Colonic mucosa (tissue), 4 donors: ENCODE data around the gene MUC5AC. TPM values are rescaled to one million over a fixed set of nuclear protein-coding genes. Genes with fewer than 3 reads are reported as not detected.
"Not testable (repeated sequence)": the region's sequence is repeated elsewhere in the genome, so short reads cannot be mapped to it uniquely, and the experiment has no call there.

Experiments used
- DNase-seq: peaks from one replicate; pipeline ENCODE4 v3.0.0-alpha.2; 2020
- H3K27ac ChIP-seq: fragments of 200-600 bp; one replicate; pipeline ENCODE4 v1.8.0; 2021
- H3K27me3 ChIP-seq: fragments of 200-600 bp; one replicate; pipeline ENCODE4 v1.8.0; 2021
- H3K36me3 ChIP-seq: fragments of 200-600 bp; one replicate; pipeline ENCODE4 v1.8.0; 2021
- H3K4me1 ChIP-seq: fragments of 200-600 bp; one replicate; pipeline ENCODE4 v1.8.0; 2021; ENCODE audit warnings: mild to moderate bottlenecking
- H3K4me3 ChIP-seq: fragments of 200-600 bp; one replicate; pipeline ENCODE4 v1.8.0; 2021
- H3K9ac ChIP-seq, 2 donors: one replicate each; pipeline ENCODE4 v1.7.0; 2013; ENCODE audit warnings: control low read depth in 2 of 2, low read depth in 2 of 2, low read length in 2 of 2
- H3K9me3 ChIP-seq: fragments of 200-600 bp; one replicate; pipeline ENCODE4 v1.8.0; 2021
- intact Hi-C: fragments of 100-400 bp; cut with DNase I; formaldehyde crosslinking; loops from one replicate; pipeline ENCODE4 v1.14.1; 2022
- total RNA-seq, 2 donors: library from RNA; stranded (reverse); fragmentation: NEBNext Ultra II Directional in 1 of 2; extraction: Animal tissue kit (Norgen Biotek cat#: 25700) in 1 of 2; gene quantifications; one replicate each; pipeline ENCODE4 v1.2.1, GENCODE V29; 2021
- TF ChIP-seq, protein P1 (sequence below): fragments of 200-600 bp; IDR thresholded peaks from one replicate; pipeline ENCODE4 v1.8.0; 2022; ENCODE audit warnings: antibody characterized with exemption, mild to moderate bottlenecking
- donor health status: healthy.
- donor health status: DM: no; HTN: no; CAD: no.
- donor health status: DM: no; HTN: no; CAD: no.

The MUC5AC gene
- total RNA-seq, 2 donors from 2014 or later, result 0.03 to 0.20 TPM

GRCh38 chr11:1171223-1171984 lies 13.7 kb downstream of the MUC5AC start:
- H3K9ac ChIP-seq, result no peak overlapping the region
- no peaks in the 10 kb centered on the region for H3K36me3 ChIP-seq
- no peak overlapping the region for H3K27ac ChIP-seq
- no peaks in the 10 kb centered on the region for H3K9me3 ChIP-seq
- H3K4me3 ChIP-seq, result no peak overlapping the region
- intact Hi-C loops, result no loop called here
- H3K27me3 ChIP-seq, result no peaks in the 10 kb centered on the region
- DNase-seq, result no peak
- no peaks in the 10 kb centered on the region for H3K4me1 ChIP-seq
- TF ChIP-seq, protein P1, sequence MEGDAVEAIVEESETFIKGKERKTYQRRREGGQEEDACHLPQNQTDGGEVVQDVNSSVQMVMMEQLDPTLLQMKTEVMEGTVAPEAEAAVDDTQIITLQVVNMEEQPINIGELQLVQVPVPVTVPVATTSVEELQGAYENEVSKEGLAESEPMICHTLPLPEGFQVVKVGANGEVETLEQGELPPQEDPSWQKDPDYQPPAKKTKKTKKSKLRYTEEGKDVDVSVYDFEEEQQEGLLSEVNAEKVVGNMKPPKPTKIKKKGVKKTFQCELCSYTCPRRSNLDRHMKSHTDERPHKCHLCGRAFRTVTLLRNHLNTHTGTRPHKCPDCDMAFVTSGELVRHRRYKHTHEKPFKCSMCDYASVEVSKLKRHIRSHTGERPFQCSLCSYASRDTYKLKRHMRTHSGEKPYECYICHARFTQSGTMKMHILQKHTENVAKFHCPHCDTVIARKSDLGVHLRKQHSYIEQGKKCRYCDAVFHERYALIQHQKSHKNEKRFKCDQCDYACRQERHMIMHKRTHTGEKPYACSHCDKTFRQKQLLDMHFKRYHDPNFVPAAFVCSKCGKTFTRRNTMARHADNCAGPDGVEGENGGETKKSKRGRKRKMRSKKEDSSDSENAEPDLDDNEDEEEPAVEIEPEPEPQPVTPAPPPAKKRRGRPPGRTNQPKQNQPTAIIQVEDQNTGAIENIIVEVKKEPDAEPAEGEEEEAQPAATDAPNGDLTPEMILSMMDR, result no peak

GRCh38 chr11:1171985-1172728 lies 14.4 kb downstream of the MUC5AC start:
- no peak for DNase-seq
- intact Hi-C loops, result no loop called here
- no peak overlapping the region for H3K9ac ChIP-seq
- no peaks in the 10 kb centered on the region for H3K9me3 ChIP-seq
- no peaks in the 10 kb centered on the region for H3K36me3 ChIP-seq
- H3K27me3 ChIP-seq, result no peaks in the 10 kb centered on the region
- H3K4me3 ChIP-seq, result no peak overlapping the region
- no peak overlapping the region for H3K27ac ChIP-seq
- TF ChIP-seq, protein P1, result no peak
- H3K4me1 ChIP-seq, result no peaks in the 10 kb centered on the region

DNA sequence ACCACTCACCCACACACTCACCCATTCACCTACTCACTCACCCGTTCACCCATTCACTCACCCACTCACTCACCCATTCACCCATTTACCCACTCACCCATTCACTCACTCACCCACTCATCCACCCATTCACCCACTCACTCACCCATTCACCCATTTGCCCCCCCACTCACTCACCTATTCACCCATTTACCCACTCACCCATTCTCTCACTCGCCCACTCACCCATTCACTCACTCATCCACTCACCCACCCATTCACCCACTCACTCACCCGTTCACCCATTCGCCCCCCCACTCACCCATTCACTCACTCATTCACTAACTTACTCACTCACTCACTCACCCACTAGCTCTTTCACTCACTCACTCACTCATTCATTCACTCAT lies 15.0 kb downstream of the MUC5AC start:
- no peak overlapping the region for H3K27ac ChIP-seq
- intact Hi-C loops, result no loop called here

DNA sequence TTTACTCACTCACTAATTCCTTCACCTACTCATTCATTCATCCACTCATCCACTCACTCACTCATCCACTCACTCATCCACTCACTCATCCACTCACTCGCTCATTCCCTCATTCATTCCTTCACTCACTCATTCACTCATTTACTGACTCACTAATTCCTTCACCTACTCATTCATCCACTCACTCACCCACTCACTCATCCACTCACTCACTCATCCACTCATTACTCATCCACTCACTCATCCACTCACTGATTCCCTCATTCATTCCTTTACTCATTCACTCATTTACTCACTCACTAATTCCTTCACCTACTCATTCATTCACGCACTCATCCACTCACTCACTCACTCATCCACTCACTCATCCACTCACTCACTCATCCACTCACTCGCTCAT lies 15.6 kb downstream of the MUC5AC start:
- DNase-seq, H3K9ac ChIP-seq, H3K27me3 ChIP-seq, intact Hi-C loops, H3K9me3 ChIP-seq, H3K4me3 ChIP-seq, H3K27ac ChIP-seq, H3K4me1 ChIP-seq, H3K36me3 ChIP-seq: not testable (repeated sequence)

More for the DNA sequence above, 15.0 kb downstream of the MUC5AC start:
- Histone ChIP-seq H3K27me3 (no peaks in the 10 kb centered on the region), H3K9me3 (no peaks in the 10 kb centered on the region), H3K36me3 (no peaks in the 10 kb centered on the region), H3K9ac (no peak overlapping the region), H3K4me3 (no peak overlapping the region), H3K4me1 (no peaks in the 10 kb centered on the region)
- TF ChIP-seq, protein P1, result no peak
- no peak for DNase-seq

DNA sequence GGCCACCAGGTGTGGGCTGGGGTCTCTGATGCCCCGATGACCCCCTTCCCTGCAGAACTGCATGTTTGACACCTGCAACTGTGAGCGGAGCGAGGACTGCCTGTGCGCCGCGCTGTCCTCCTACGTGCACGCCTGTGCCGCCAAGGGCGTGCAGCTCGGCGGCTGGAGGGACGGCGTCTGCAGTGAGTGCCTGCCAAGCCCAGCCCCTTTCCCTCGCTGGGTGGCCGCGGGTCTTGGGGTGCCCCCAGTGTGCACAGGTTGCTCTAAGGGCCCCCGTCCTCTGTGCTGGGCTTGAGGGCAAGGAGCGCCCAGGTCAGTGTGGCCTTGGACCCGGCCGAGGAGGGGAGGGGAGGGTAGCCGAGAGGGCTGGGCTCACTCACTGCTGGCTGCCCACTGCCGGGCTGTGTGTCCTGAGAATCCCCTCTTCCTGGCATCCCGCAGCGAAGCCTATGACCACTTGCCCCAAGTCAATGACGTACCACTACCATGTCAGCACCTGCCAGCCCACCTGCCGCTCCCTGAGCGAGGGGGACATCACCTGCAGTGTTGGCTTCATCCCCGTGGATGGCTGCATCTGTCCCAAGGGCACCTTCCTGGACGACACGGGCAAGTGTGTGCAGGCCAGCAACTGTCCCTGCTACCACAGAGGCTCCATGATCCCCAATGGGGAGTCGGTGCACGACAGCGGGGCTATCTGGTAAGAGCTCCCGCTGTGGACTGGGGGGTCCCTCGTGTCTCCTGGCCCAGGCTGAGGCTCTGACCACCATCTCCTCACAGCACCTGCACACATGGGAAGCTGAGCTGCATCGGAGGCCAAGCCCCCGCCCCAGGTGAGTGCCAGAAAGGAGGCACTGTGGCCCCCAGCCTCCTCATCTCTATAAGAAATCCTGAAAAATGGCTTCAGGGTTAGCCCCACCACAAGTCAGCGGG lies 17.0 kb downstream of the MUC5AC start:
- no peaks in the 10 kb centered on the region for H3K27me3 ChIP-seq
- DNase-seq, result no peak
- H3K27ac ChIP-seq, result no peak overlapping the region
- H3K9me3 ChIP-seq, result no peaks in the 10 kb centered on the region
- no peaks in the 10 kb centered on the region for H3K4me1 ChIP-seq
- H3K9ac ChIP-seq, result no peak overlapping the region
- intact Hi-C loops, result no loop called here
- TF ChIP-seq, protein P1, result no peak
- H3K4me3 ChIP-seq, result no peak overlapping the region
- no peaks in the 10 kb centered on the region for H3K36me3 ChIP-seq
